Middle frontal gyrus (tissue), 1 donor: Measurements from ENCODE around the gene UNC13C.

ENCODE experiments used
- DNase-seq: peaks from one replicate; pipeline ENCODE4 v3.0.0-alpha.2; 2015; ENCODE audit warnings: low spot score; ENCODE audit errors: extremely low spot score

Gene UNC13C

GRCh38 chr15:54638666-54639065 lies 660.4 kb downstream of the UNC13C start:
- DNase-seq, result no peak

DNA sequence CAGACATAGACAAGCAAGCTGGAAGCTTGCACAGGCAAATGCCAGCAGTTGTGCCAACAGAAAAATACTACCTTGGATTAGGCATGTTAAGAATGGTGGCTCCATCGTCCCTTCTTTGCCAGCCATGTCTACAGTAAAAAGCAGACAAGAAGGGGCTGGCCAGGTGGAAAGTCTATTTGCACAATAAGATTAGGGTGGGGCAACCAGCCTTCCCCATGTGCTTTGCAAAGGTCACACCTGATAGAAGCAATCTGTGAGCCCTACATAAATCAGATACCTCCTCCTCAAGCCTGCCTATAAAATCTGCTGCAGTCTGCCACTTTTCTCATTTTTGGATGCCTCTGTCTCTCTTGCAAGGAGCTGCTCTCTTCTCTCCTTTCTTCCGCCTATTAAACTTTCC lies 662.6 kb downstream of the UNC13C start:
- no peak for DNase-seq

GRCh38 chr15:54644796-54645195 lies 666.6 kb downstream of the UNC13C start:
- DNase-seq, result no peak

DNA sequence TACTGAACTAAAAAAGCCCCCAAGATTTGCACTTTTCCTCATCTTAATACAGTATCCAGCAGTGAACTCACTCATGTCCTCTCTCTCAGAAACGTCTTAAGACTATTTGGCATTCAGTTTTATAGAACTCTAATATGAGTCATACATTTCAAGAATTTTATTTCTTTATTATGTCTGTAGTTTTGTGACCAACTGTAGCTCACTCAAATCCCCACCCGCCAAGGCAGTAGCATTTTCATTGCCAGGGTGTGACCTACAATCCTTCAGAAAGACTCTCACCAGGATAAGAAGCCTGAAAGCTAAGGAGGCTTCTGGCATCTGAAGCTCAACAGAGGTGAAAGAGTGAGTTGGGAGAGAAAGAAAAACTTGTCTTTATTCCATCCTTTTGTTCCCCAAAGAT lies 681.4 kb downstream of the UNC13C start:
- DNase-seq, result no peak

- no peak for DNase-seq
Measured at GRCh38 chr15:54660356-54660755, 682.1 kb downstream of the UNC13C start.

DNA sequence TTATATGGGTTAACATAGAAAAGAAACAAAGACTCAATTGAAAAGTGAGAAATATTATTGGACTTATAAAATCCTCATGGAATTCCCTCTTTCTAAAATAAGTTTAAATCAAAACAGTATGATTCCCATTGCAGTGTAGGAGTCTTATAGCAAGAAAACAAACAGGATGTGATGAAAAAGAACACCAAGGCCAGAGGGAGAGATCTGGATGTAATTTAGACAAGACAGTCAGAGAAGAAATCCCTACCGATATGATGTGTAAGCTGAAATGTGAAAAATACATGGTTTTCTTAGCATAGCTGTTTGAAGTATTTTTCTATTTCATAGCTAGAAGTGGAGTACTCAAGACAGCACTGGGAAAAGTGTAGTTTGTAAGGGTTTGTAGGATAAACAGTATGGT lies 697.0 kb downstream of the UNC13C start:
- DNase-seq, result no peak

- no peak for DNase-seq
Measured at GRCh38 chr15:54681584-54681983, 703.3 kb downstream of the UNC13C start.
